GM19395 (cell line): ENCODE data around the gene RNF217.
"Not testable (repeated sequence)": the region's sequence is repeated elsewhere in the genome, so short reads cannot be mapped to it uniquely, and the experiment has no call there.

Experiments
- ATAC-seq: cut with Tn5 transposase; IDR thresholded peaks from one replicate; pipeline ENCODE4 v1.9.1; 2021; ENCODE audit warnings: mild to moderate bottlenecking, moderate library complexity; ENCODE audit not compliant: unreplicated experiment

Gene RNF217

GRCh38 chr6:125013938-125014660 lies 51.9 kb downstream of the RNF217 start:
- no peak for ATAC-seq

DNA sequence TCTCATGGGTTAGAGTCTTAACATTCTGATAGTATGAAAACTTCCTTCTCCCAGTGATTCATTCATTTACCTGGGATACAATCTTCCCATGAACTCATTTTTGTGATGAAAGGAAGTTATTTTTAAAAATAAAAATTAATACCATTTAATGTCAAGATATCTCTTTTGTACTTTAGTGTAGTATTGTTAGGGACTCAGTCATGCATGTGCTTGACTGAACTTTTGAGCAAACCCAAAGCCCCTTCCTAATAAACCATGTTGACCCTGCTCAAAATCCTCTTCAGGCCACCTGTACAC lies 52.4 kb downstream of the RNF217 start:
- no peak for ATAC-seq

DNA sequence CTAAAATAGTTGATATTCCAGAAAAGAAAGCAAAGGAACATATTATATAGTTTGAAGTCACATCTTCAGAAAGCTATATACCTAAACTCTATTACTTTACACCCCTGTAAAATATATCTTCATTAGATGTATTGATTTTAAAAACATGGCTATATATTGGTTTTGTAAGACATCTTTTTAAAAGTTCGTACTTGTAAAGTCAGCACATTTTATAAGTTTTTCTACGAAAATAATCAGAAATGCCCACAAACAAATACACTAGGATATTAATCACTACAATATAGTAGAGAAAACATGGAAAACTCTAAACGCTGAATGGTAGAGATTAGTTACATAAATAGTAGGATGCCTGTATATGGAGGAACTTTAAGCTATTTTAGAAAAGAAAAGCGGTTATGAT lies 52.9 kb downstream of the RNF217 start:
- no peak for ATAC-seq

- ATAC-seq = no peak
These were observed 55.9 kb downstream of the RNF217 start for GRCh38 chr6:125018136-125018535.

- ATAC-seq = no peak
These were observed 57.0 kb downstream of the RNF217 start for GRCh38 chr6:125019281-125019680.

DNA sequence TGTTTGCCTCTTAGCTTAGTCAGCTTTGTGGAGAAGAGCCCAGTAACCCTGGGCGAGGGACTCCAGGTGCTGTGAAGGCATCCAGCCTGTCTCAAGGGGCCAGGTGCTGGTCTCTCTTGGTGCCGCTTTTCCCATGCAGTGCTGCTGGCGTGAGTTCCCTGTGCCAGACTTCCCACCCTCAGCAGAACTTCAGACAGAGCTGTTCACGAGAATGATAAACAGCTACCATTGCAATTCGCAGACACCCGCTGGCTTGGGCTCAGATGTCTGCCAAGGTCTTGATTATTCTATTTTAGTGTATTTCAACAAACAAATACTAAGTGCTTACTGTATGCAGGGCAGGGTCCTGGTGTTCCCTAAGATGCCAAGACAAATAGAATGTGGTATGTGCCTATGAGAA lies 57.7 kb downstream of the RNF217 start:
- no peak for ATAC-seq

DNA sequence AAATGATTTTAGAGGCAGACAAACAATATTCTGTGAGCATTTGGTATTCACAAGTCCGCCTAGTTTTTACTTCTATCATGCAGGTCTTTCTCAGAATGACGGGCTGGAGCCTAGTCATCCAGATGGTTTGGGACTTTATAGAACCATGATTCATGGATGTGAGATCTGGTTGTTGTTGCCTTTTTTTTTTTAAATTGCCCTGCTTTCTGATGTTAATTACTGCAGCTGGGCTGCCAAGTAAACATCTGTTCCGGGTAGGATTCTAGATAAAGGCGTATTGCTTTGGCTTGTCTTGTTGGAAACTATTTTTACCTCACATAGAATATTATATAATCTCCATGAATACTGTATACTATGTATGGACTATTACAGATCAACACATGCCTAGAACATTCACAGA lies 58.1 kb downstream of the RNF217 start:
- ATAC-seq = no peak

DNA sequence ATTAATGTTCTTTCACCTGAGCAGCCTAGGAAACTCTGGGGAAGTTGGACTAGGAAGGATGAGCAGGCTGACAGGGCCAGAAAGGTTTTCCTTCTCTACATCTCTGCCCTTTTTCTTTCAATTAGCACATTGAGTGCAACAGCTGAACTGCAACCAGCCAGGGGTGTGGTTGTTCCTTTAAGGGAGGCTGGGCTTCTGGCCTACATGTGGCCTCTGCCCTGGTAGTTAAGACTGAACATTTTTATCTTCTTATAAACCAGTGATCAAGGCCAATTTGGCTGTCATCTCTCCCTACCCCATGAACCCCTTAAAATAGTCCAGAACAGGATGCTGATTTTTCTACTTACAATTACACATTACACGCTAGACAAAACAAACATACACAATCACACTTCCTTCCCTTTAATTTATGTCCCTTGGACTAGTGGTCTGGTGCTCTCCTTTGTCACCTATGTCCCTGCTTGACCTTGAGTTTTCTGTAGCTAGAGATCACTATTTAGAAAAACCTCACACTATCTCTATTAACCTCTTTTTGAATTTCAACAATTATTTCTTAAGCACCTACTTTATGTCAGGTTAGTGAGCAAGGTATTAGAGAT lies 60.3 kb downstream of the RNF217 start:
- no peak for ATAC-seq

- ATAC-seq = no peak
These were observed 63.1 kb downstream of the RNF217 start for GRCh38 chr6:125025164-125025854.

GRCh38 chr6:125027287-125027686 lies 65.0 kb downstream of the RNF217 start:
- no peak for ATAC-seq

GRCh38 chr6:125030969-125031368 lies 68.7 kb downstream of the RNF217 start:
- no peak for ATAC-seq

GRCh38 chr6:125031385-125031784 lies 69.1 kb downstream of the RNF217 start:
- ATAC-seq = no peak

DNA sequence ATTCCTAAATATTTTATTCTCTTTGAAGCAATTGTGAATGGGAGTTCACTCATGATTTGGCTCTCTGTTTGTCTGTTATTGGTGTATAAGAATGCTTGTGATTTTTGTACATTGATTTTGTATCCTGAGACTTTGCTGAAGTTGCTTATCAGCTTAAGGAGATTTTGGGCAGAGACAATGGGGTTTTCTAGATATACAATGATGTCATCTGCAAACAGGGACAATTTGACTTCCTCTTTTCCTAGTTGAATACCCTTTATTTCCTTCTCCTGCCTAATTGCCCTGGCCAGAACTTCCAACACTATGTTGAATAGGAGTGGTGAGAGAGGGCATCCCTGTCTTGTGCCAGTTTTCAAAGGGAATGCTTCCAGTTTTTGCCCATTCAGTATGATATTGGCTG lies 72.7 kb downstream of the RNF217 start:
- ATAC-seq = not testable (repeated sequence)

- ATAC-seq = not testable (repeated sequence)
These were observed 74.2 kb downstream of the RNF217 start for GRCh38 chr6:125036486-125036885.

DNA sequence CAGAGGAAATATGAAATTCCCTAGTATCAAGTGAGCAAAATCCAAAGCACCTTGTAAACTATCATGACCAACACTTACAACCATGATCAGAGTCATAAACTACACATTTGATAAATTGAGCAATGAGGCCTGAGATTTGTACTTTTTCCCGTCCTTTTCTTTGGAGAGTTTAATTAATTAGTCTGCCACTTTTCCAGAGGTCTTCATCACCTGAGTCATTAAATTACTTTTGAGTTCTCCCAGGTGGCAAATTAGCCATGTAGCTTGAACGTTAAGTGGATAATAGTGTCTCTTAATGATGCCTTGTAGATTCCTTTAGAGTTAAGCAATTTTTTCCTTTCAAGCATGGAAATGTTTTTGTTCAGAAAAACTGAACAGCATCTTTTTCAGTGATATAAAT lies 75.6 kb downstream of the RNF217 start:
- no peak for ATAC-seq

GRCh38 chr6:125038925-125039324 lies 76.7 kb downstream of the RNF217 start:
- ATAC-seq = no peak

DNA sequence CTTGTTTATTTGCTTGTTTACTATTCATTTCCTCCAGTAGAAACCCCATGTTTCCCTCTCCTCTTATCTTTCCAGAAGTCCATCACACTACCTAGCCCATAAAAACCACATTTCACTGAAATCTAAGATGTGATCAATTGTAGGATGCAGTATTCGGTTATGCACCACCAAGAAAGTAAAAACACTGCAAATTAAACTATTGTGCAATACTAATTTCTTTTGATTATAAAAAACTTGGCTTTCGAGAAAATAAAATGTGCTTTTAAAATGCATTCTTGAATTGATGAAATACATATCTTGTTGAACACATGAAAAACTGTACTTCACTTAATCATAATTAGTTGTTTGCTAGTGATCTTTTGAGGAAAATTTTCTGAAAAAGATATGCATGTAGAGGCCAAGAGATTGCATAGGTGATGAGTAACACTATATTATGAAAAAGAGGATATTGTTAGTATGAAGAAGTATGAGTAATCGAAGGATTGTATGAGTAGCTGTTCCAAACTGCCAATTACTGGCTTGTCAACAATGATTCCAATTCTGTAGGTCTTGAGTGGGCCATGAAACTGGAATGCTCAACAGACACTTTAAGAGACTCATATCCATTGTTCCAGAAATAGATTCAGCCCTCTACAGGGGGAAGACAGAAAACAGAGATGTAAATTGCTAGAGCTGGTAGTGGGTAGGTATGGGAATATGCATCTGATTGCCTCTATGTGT lies 79.7 kb downstream of the RNF217 start:
- no peak for ATAC-seq

- ATAC-seq = no peak
These were observed 81.8 kb downstream of the RNF217 start for GRCh38 chr6:125044066-125044465.

- ATAC-seq = no peak
These were observed 82.4 kb downstream of the RNF217 start for GRCh38 chr6:125044667-125045066.

DNA sequence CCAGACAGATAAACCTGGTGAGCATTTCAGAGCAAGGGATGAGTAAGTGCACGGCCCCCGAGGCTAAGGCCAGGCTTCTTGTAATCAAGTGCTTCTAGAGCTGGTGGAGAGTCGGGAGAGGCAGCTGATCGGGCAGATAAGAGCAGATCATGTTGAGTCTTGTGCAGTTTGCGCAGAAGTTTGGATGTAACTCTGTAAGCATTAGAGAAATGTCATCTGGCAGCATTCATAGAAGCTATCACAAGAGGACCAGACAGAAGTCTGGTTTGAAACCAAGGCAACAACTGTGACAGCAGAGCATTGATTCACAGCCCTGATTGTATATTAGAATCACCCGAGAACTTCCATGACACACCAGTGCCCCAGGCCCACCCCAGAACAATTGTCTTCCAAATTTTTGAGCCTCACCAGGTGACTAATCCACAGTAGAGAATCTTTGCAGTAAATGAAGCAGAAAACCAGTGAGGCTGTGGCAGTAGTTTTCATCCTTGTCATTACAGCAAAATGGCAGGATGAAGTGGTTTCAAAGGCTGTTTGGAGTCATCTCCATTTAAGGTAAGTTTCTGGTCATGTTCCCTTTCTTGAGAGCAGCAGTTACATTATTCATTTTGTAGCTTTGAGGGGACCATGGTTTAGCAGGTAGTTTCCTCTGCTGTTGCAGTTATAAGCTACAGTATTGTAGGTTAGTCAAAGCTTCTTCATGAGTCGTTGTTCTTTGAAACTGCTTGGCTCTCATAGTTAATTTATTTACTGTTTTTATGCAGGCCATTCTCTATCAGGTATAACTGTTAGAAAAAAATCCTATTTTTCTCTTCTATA lies 84.1 kb downstream of the RNF217 start:
- no peak for ATAC-seq

GRCh38 chr6:125048274-125048673 lies 86.0 kb downstream of the RNF217 start:
- ATAC-seq = no peak
